GM18951 (cell line): ENCODE data around the gene CSNK1G1.

Source experiments
- POLR2A ChIP-seq: IDR thresholded peaks from 4 replicates; pipeline ENCODE4 v1.6.1; 2011; ENCODE audit warnings: mild to moderate bottlenecking; ENCODE audit not compliant: insufficient read length, insufficient read depth; ENCODE audit errors: extremely low read depth
- in situ Hi-C: fragments of 300-500 bp; cut with MboI; formaldehyde crosslinking; loops from one replicate; pipeline ENCODE4 v1.12.0; 2022; ENCODE audit warnings: low sequenced_read_pairs, mixed read lengths, inconsistent platforms; ENCODE audit not compliant: unreplicated experiment

CSNK1G1 gene

GRCh38 chr15:64264502-64264901, 91.5 kb downstream of the CSNK1G1 start:
- TF ChIP-seq POLR2A, result no peak
- in situ Hi-C loops, result no loop called here

- in situ Hi-C loops, result no loop called here
- TF ChIP-seq POLR2A, result no peak
Measured at GRCh38 chr15:64263567-64263966, 92.4 kb downstream of the CSNK1G1 start.

GRCh38 chr15:64256051-64256450, 99.9 kb downstream of the CSNK1G1 start:
- in situ Hi-C loops, result no loop called here
- TF ChIP-seq POLR2A, result no peak

GRCh38 chr15:64251658-64252057, 104.3 kb downstream of the CSNK1G1 start:
- in situ Hi-C loops, result no loop called here
- TF ChIP-seq POLR2A, result no peak

- TF ChIP-seq POLR2A, result no peak
- in situ Hi-C loops, result no loop called here
Measured at GRCh38 chr15:64251121-64251520, 104.9 kb downstream of the CSNK1G1 start.

- in situ Hi-C loops, result no loop called here
- no peak for TF ChIP-seq POLR2A
Measured at GRCh38 chr15:64249883-64250575, 105.9 kb downstream of the CSNK1G1 start.

- TF ChIP-seq POLR2A, result no peak
- in situ Hi-C loops, result no loop called here
Measured at GRCh38 chr15:64249406-64249805, 106.6 kb downstream of the CSNK1G1 start.

GRCh38 chr15:64247906-64248541, 107.9 kb downstream of the CSNK1G1 start:
- in situ Hi-C loops, result no loop called here
- no peak for TF ChIP-seq POLR2A

- in situ Hi-C loops, result no loop called here
- no peak for TF ChIP-seq POLR2A
Measured at GRCh38 chr15:64247535-64247905, 108.5 kb downstream of the CSNK1G1 start.

GRCh38 chr15:64246364-64247189, 109.4 kb downstream of the CSNK1G1 start:
- no peak for TF ChIP-seq POLR2A
- in situ Hi-C loops, result no loop called here

- no peak for TF ChIP-seq POLR2A
- in situ Hi-C loops, result no loop called here
Measured at GRCh38 chr15:64245405-64245804, 110.6 kb downstream of the CSNK1G1 start.

- no peak for TF ChIP-seq POLR2A
- in situ Hi-C loops, result no loop called here
Measured at GRCh38 chr15:64237677-64238076, 118.3 kb downstream of the CSNK1G1 start.

- no peak for TF ChIP-seq POLR2A
- in situ Hi-C loops, result no loop called here
Measured at GRCh38 chr15:64236156-64236894, 119.6 kb downstream of the CSNK1G1 start.

- in situ Hi-C loops, result no loop called here
- no peak for TF ChIP-seq POLR2A
Measured at GRCh38 chr15:64235552-64235951, 120.4 kb downstream of the CSNK1G1 start.
